Liver (tissue), 9 donors: ENCODE results near the gene EP400. TPM values are rescaled to one million over a fixed set of nuclear protein-coding genes. Genes with fewer than 3 reads are reported as not detected.

Experiments
- DNase-seq: peaks from one replicate; pipeline ENCODE4 v3.0.0-alpha.2; 2017; ENCODE audit warnings: low spot score
- H3K27ac ChIP-seq, 2 donors: one replicate each; pipeline ENCODE4 v1.7.0; 2013; ENCODE audit warnings: inconsistent platforms in 2 of 2, low read length in 2 of 2, control low read depth in 1 of 2, low read depth in 1 of 2, mild to moderate bottlenecking in 1 of 2
- H3K27me3 ChIP-seq, 4 donors: one replicate each; pipeline versions ENCODE4 v1.6.1 to v1.7.0; 2013; ENCODE audit warnings: low read length in 3 of 4, inconsistent platforms in 1 of 4, mild to moderate bottlenecking in 1 of 4, moderate library complexity in 1 of 4; ENCODE audit not compliant: control insufficient read depth in 4 of 4, insufficient read depth in 4 of 4
- H3K36me3 ChIP-seq, 4 donors: one replicate each; pipeline versions ENCODE4 v1.6.1 to v1.7.0; 2013; ENCODE audit warnings: low read length in 3 of 4, mild to moderate bottlenecking in 3 of 4, low read depth in 1 of 4, moderate library complexity in 1 of 4; ENCODE audit not compliant: control insufficient read depth in 4 of 4, insufficient read depth in 3 of 4
- H3K4me1 ChIP-seq, 4 donors: one replicate each; pipeline versions ENCODE4 v1.6.1 to v1.7.0; 2013; ENCODE audit warnings: low read length in 3 of 4, mild to moderate bottlenecking in 3 of 4, moderate library complexity in 1 of 4; ENCODE audit not compliant: control insufficient read depth in 4 of 4, insufficient read depth in 4 of 4
- H3K4me3 ChIP-seq, 3 donors: one replicate each; pipeline versions ENCODE4 v1.6.1 to v1.7.0; 2013; ENCODE audit warnings: low read length in 3 of 3, control low read depth in 1 of 3, low read depth in 1 of 3, mild to moderate bottlenecking in 1 of 3
- H3K9ac ChIP-seq, 2 donors: one replicate each; pipeline ENCODE4 v1.7.0; 2013; ENCODE audit warnings: low read length in 2 of 2, mild to moderate bottlenecking in 2 of 2, moderate library complexity in 2 of 2, control low read depth in 1 of 2, low read depth in 1 of 2
- H3K9me3 ChIP-seq, 4 donors: one replicate each; pipeline versions ENCODE4 v1.6.1 to v1.7.0; 2013; ENCODE audit warnings: low read length in 3 of 4; ENCODE audit not compliant: control insufficient read depth in 4 of 4
- EGR1 ChIP-seq, 2 donors: IDR thresholded peaks; 2 replicates each; pipeline ENCODE4 v1.6.1; 2016 to 2018; ENCODE audit warnings: antibody characterized with exemption in 2 of 2, low read depth in 2 of 2
- FOXA1 ChIP-seq: IDR thresholded peaks from 2 replicates; pipeline ENCODE4 v1.6.1; 2016; ENCODE audit warnings: antibody characterized with exemption
- FOXA2 ChIP-seq: IDR thresholded peaks from 2 replicates; pipeline ENCODE4 v1.6.1; 2016; ENCODE audit warnings: antibody characterized with exemption
- GABPA ChIP-seq, 2 donors: IDR thresholded peaks in 1 of 2; conservative IDR thresholded peaks in 1 of 2; 2 replicates each; pipeline ENCODE4 v1.6.1; 2016; ENCODE audit warnings: antibody characterized with exemption in 2 of 2, mild to moderate bottlenecking in 1 of 2, moderate library complexity in 1 of 2
- HNF4A ChIP-seq, 2 donors: conservative IDR thresholded peaks; 2 replicates each; pipeline ENCODE4 v1.6.1; 2016; ENCODE audit warnings: antibody characterized with exemption in 2 of 2, mild to moderate bottlenecking in 2 of 2
- HNF4G ChIP-seq: IDR thresholded peaks from 2 replicates; pipeline ENCODE4 v1.6.1; 2016; ENCODE audit warnings: antibody characterized with exemption
- JUND ChIP-seq, 2 donors: IDR thresholded peaks; 2 replicates each; pipeline ENCODE4 v1.6.1; 2016; ENCODE audit warnings: antibody characterized with exemption in 2 of 2
- NR2F2 ChIP-seq: IDR thresholded peaks from 2 replicates; pipeline ENCODE4 v1.6.1; 2016; ENCODE audit warnings: antibody characterized with exemption
- RAD21 ChIP-seq, 2 donors: IDR thresholded peaks; 2 replicates each; pipeline ENCODE4 v1.6.1; 2016; ENCODE audit warnings: antibody characterized with exemption in 2 of 2, mild to moderate bottlenecking in 2 of 2
- RXRA ChIP-seq, 2 donors: IDR thresholded peaks; 2 replicates each; pipeline ENCODE4 v1.6.1; 2017 to 2018; ENCODE audit warnings: antibody characterized with exemption in 2 of 2, mild to moderate bottlenecking in 1 of 2
- SP1 ChIP-seq: IDR thresholded peaks from 2 replicates; pipeline ENCODE4 v1.6.1; 2018; ENCODE audit warnings: antibody characterized with exemption, mild to moderate bottlenecking
- TAF1 ChIP-seq: conservative IDR thresholded peaks from 2 replicates; pipeline ENCODE4 v1.6.1; 2016; ENCODE audit warnings: antibody characterized with exemption, mild to moderate bottlenecking
- YY1 ChIP-seq: IDR thresholded peaks from 2 replicates; pipeline ENCODE4 v1.6.1; 2016; ENCODE audit warnings: antibody characterized with exemption, mild to moderate bottlenecking
- WGBS: extraction: QIAGEN DNeasy Blood & Tissue Kit; methylation state at CpG from one replicate; pipeline ENCODE4 v1.1.7; 2013; 5-methylcytosine and 5-hydroxymethylcytosine counted together
- polyA plus RNA-seq, 2 donors: library from polyadenylated mRNA; stranded (reverse) in 1 of 2; unstranded in 1 of 2; fragments of 200-250 nt in 1 of 2; fragments of >200 nt in 1 of 2; fragmentation: Nextera tagmentation in 1 of 2; extraction: Ambion mirVana in 1 of 2; gene quantifications; one replicate each; pipeline versions ENCODE4 v1.2.1 to v1.2.3, GENCODE V29; 2013 to 2015
- total RNA-seq, 2 donors: library from RNA; depleted of rRNA; stranded (reverse); fragments of >200 nt; gene quantifications; one replicate each; pipeline ENCODE4 v1.2.3, GENCODE V29; 2014
- TF ChIP-seq, protein P1 (sequence below): IDR thresholded peaks from 2 replicates; pipeline ENCODE4 v1.6.1; 2016; ENCODE audit warnings: antibody characterized with exemption, mild to moderate bottlenecking
- TF ChIP-seq, protein P2 (sequence below): fragments of 150-350 bp; IDR thresholded peaks from 2 replicates; pipeline ENCODE4 v1.5.1; 2017; ENCODE audit warnings: improper control_type of control experiment, low read depth, low read length; ENCODE audit not compliant: missing input control
- TF ChIP-seq, protein P3 (sequence below): IDR thresholded peaks from 2 replicates; pipeline ENCODE4 v1.6.1; 2016; ENCODE audit warnings: antibody characterized with exemption
- TF ChIP-seq, protein P4 (sequence below): IDR thresholded peaks from 2 replicates; pipeline ENCODE4 v1.6.1; 2016; ENCODE audit warnings: antibody characterized with exemption
- donor health status: healthy.
- donor health status: healthy.
- donor health status: healthy.
- donor health status: healthy.
- donor health status: healthy.

The EP400 gene
- total and polyA plus RNA-seq, 4 donors, result 4.7 to 12.4 (median 7.1) TPM

DNA sequence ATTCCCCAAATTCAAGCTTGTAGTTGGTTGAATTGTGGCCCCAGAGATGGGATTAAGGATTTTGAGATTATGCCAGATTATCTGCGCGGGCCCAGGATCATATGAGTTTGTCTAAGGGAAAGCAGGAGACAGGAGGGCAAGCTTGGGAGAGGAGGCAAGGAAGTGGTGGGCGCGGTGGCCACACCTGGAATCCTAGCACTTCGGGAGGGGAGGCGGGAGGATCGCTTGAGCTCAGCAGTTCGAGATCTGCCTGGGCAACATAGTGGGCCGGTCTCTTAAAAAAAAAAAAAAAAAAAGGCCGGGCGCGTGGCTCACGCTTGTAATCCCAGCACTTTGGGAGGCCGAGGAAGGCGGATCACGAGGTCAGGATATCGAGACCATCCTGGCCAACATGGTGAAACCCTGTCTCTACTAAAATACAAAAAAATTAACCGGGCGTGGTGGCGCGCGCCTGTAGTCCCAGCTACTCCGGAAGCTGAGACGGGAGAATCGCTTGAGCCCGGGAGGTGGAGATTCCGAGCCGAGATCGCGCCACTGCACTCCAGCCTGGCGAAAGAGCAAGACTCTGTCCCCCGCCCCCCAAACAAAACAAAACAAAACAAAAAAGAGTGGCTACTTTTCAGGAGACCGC lies 21.5 kb upstream of the EP400 start:
- no peak overlapping the region for H3K9ac ChIP-seq
- H3K27ac ChIP-seq, result peak overlapping the region; percentile 70 to 81
- 47% methylated on average over 33 of the region's 33 CpGs for WGBS
- H3K4me1 ChIP-seq, result peaks cover 0 to 15% (median 11%) of the 10 kb centered on the region in 4 donors
- peaks cover 0 to 14% (median 13%) of the 10 kb centered on the region in 4 donors for H3K36me3 ChIP-seq
- TF ChIP-seq SP1 (no peak), RAD21 (IDR thresholded peaks at IDR 0.05) (no peak)
- TF ChIP-seq, protein P1, sequence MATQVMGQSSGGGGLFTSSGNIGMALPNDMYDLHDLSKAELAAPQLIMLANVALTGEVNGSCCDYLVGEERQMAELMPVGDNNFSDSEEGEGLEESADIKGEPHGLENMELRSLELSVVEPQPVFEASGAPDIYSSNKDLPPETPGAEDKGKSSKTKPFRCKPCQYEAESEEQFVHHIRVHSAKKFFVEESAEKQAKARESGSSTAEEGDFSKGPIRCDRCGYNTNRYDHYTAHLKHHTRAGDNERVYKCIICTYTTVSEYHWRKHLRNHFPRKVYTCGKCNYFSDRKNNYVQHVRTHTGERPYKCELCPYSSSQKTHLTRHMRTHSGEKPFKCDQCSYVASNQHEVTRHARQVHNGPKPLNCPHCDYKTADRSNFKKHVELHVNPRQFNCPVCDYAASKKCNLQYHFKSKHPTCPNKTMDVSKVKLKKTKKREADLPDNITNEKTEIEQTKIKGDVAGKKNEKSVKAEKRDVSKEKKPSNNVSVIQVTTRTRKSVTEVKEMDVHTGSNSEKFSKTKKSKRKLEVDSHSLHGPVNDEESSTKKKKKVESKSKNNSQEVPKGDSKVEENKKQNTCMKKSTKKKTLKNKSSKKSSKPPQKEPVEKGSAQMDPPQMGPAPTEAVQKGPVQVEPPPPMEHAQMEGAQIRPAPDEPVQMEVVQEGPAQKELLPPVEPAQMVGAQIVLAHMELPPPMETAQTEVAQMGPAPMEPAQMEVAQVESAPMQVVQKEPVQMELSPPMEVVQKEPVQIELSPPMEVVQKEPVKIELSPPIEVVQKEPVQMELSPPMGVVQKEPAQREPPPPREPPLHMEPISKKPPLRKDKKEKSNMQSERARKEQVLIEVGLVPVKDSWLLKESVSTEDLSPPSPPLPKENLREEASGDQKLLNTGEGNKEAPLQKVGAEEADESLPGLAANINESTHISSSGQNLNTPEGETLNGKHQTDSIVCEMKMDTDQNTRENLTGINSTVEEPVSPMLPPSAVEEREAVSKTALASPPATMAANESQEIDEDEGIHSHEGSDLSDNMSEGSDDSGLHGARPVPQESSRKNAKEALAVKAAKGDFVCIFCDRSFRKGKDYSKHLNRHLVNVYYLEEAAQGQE, result no peak
- TF ChIP-seq, protein P2, sequence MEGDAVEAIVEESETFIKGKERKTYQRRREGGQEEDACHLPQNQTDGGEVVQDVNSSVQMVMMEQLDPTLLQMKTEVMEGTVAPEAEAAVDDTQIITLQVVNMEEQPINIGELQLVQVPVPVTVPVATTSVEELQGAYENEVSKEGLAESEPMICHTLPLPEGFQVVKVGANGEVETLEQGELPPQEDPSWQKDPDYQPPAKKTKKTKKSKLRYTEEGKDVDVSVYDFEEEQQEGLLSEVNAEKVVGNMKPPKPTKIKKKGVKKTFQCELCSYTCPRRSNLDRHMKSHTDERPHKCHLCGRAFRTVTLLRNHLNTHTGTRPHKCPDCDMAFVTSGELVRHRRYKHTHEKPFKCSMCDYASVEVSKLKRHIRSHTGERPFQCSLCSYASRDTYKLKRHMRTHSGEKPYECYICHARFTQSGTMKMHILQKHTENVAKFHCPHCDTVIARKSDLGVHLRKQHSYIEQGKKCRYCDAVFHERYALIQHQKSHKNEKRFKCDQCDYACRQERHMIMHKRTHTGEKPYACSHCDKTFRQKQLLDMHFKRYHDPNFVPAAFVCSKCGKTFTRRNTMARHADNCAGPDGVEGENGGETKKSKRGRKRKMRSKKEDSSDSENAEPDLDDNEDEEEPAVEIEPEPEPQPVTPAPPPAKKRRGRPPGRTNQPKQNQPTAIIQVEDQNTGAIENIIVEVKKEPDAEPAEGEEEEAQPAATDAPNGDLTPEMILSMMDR, result no peak
- peak overlapping the region; percentile 49 to 84 (median 71) for H3K4me3 ChIP-seq
- no peaks in the 10 kb centered on the region for H3K27me3 ChIP-seq
- DNase-seq, result no peak
- H3K9me3 ChIP-seq, result no peaks in the 10 kb centered on the region

DNA sequence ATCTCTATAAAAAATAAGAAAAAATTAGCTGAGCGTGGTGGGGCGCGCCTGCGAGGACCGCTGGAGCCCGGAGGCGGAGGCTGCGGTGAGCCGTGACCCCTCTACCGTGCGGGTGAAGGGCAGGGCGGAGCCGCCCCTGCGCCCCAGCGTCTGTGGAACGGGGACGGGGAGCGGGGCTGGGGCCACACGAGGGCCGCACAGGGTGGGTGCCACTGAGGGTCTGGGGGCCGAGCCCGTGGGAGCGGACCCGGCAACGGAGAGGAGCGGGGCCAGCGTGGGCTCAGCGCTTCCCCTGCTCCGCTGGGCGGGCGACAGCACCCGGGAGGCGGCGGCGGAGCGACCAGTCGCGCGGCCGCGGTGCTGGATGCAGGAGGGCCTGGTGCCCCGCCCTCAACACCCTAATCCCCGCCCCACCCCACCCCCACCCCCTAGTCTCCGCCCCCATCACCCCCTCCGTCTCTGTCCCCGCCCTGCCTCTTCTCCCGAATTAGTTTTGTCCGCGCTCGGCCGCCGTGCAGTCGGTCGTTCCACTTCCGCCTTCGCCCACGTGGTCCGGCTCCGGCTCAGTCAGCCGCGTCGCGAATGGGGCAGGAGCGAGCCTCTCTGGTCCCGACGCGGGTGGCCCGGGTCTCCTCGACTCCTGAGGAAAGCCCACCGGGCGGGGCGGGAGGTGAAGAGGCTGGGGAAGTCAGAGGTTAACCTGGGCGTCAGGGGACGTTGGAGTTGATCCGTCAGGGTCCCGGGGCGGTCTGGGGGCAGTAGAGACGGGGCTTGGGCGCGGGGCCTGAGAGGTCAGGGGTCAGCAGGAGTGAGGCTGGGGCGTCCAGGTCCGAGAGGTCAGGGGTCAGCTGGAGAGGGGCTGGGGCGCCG lies 20.8 kb upstream of the EP400 start, which contains the start of gene PUS1:
Gene PUS1, plus strand, starts transcription at position 566 of the 870 bp plus-strand sequence. CDS start 447 bp downstream, outside the sequence.
- no peaks in the 10 kb centered on the region for H3K9me3 ChIP-seq
- WGBS, result under 1% methylated on average over 83 of the region's 84 CpGs
- peak; percentile 96 for DNase-seq
- peak in 1 of 2 donors; percentile 84 for TF ChIP-seq GABPA (IDR thresholded peaks at IDR 0.05 in 1 of 2, conservative IDR thresholded peaks at IDR 0.05 in 1 of 2)
- TF ChIP-seq, protein P2, result no peak
- TF ChIP-seq NR2F2, result peak; percentile 69
- no peak for TF ChIP-seq FOXA2
- TF ChIP-seq TAF1, result no peak
- TF ChIP-seq SP1, result peak; percentile 56
- TF ChIP-seq HNF4G, result no peak
- peak; percentile 14 for TF ChIP-seq FOXA1
- TF ChIP-seq, protein P3, sequence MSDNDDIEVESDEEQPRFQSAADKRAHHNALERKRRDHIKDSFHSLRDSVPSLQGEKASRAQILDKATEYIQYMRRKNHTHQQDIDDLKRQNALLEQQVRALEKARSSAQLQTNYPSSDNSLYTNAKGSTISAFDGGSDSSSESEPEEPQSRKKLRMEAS, result no peak
- TF ChIP-seq HNF4A (conservative IDR thresholded peaks at IDR 0.05), result peak in 1 of 2 donors; percentile 3
- TF ChIP-seq RAD21 (IDR thresholded peaks at IDR 0.05), result peak in 1 of 2 donors; percentile 5
- TF ChIP-seq, protein P1, result peak; percentile 34
- no peak for TF ChIP-seq EGR1 (IDR thresholded peaks at IDR 0.05; ENCODE audit: low read depth in 2 of 2)
- TF ChIP-seq YY1, result peak; percentile 59
- TF ChIP-seq, protein P4, sequence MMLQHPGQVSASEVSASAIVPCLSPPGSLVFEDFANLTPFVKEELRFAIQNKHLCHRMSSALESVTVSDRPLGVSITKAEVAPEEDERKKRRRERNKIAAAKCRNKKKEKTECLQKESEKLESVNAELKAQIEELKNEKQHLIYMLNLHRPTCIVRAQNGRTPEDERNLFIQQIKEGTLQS, result no peak
- TF ChIP-seq JUND (IDR thresholded peaks at IDR 0.05), result no peak
- TF ChIP-seq RXRA (IDR thresholded peaks at IDR 0.05), result peak in 1 of 2 donors; percentile 30

More for the DNA sequence above, 20.8 kb upstream of the EP400 start, which contains the start of gene PUS1:
- H3K9ac ChIP-seq, result peak within 1 kb of the TSS; percentile 29 to 54
- peaks cover 0 to 15% (median 11%) of the 10 kb centered on the region in 4 donors for H3K4me1 ChIP-seq
- H3K27me3 ChIP-seq, result no peaks in the 10 kb centered on the region
- peak within 1 kb of the TSS; percentile 70 to 81 for H3K27ac ChIP-seq
- H3K36me3 ChIP-seq, result peaks cover 5 to 22% (median 20%) of the 10 kb centered on the region in 4 donors
- peak within 1 kb of the TSS; percentile 71 to 93 (median 89) for H3K4me3 ChIP-seq
